GM12878 (cell line): ENCODE data around the gene SDHC. TPM values are rescaled to one million over a fixed set of nuclear protein-coding genes. Genes with fewer than 3 reads are reported as not detected.

Experiments
- SMARCA5 ChIP-seq: fragments of 450-650 bp; IDR thresholded peaks from 2 replicates; pipeline ENCODE4 v1.6.1; 2017; ENCODE audit warnings: mild to moderate bottlenecking
- polyA plus RNA-seq, 11 experiments: library from polyadenylated mRNA; depleted of rRNA in 4 of 11; unstranded in 6 of 11; stranded (reverse) in 5 of 11; fragments of >200 nt; fragmentation: Nextera tagmentation in 4 of 11; fragmentation: Illumina TruSeq in 1 of 11; extraction: Ambion mirVana in 4 of 11; extraction: Trizol in 1 of 11; gene quantifications; 1 replicate in 1 of 11; 2 replicates in 10 of 11; pipeline versions ENCODE4 v1.2.1 to v1.2.3, GENCODE V29; 2011 to 2016; ENCODE audit warnings: inconsistent platforms in 2 of 11, missing spikeins in 2 of 11, low read depth in 1 of 11
- total RNA-seq, 4 experiments: library from RNA; depleted of rRNA in 3 of 4; stranded (reverse); fragments of >200 nt in 3 of 4; fragmentation: Illumina TruSeq in 1 of 4; extraction: Trizol in 1 of 4; gene quantifications; 2 replicates each; pipeline versions ENCODE4 v1.2.1 to v1.2.3, GENCODE V29; 2013 to 2021
- TF ChIP-seq, protein P1 (sequence below): fragments of 150-350 bp; IDR thresholded peaks from 2 replicates; pipeline ENCODE4 v1.6.1; 2016; ENCODE audit warnings: low read depth, low read length
- TF ChIP-seq, protein P2 (sequence below): fragments of 450-650 bp; IDR thresholded peaks from 2 replicates; pipeline ENCODE4 v1.6.1; 2017; ENCODE audit warnings: mild to moderate bottlenecking, moderate library complexity
- TF ChIP-seq, protein P3 (sequence below): fragments of 450-650 bp; IDR thresholded peaks from 2 replicates; pipeline ENCODE4 v1.6.1; 2016; ENCODE audit warnings: mild to moderate bottlenecking, moderate library complexity, borderline replicate concordance

SDHC gene
- total and polyA plus RNA-seq, 10 of the 15 experiments (the other 5 are each of a cell fraction or from before 2014, with no cell fraction given) = 18.4 to 340 (median 178) TPM

DNA sequence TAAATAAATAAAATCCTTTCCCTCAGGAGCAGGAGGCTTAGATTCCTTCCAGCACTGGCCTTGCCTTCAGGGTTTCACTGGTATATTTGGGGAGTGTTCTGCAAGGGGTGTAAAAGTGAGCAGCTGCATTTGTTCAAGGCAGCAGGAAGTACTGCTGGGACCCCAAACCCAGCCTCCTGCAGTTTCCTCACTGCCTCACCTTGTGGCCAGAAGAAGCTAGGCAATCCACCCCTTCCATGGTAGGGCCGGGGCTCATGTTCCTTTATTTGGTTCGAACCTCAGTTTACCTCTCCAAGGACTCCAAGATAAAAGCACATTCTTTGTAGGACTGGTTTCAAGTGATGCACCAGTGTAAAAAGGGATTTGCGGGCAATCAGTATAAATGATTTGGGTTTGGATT is 74.5 kb downstream of the SDHC start (continued):
- TF ChIP-seq, protein P1, sequence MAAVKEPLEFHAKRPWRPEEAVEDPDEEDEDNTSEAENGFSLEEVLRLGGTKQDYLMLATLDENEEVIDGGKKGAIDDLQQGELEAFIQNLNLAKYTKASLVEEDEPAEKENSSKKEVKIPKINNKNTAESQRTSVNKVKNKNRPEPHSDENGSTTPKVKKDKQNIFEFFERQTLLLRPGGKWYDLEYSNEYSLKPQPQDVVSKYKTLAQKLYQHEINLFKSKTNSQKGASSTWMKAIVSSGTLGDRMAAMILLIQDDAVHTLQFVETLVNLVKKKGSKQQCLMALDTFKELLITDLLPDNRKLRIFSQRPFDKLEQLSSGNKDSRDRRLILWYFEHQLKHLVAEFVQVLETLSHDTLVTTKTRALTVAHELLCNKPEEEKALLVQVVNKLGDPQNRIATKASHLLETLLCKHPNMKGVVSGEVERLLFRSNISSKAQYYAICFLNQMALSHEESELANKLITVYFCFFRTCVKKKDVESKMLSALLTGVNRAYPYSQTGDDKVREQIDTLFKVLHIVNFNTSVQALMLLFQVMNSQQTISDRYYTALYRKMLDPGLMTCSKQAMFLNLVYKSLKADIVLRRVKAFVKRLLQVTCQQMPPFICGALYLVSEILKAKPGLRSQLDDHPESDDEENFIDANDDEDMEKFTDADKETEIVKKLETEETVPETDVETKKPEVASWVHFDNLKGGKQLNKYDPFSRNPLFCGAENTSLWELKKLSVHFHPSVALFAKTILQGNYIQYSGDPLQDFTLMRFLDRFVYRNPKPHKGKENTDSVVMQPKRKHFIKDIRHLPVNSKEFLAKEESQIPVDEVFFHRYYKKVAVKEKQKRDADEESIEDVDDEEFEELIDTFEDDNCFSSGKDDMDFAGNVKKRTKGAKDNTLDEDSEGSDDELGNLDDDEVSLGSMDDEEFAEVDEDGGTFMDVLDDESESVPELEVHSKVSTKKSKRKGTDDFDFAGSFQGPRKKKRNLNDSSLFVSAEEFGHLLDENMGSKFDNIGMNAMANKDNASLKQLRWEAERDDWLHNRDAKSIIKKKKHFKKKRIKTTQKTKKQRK = no peak
- TF ChIP-seq SMARCA5 = no peak
- TF ChIP-seq, protein P2, sequence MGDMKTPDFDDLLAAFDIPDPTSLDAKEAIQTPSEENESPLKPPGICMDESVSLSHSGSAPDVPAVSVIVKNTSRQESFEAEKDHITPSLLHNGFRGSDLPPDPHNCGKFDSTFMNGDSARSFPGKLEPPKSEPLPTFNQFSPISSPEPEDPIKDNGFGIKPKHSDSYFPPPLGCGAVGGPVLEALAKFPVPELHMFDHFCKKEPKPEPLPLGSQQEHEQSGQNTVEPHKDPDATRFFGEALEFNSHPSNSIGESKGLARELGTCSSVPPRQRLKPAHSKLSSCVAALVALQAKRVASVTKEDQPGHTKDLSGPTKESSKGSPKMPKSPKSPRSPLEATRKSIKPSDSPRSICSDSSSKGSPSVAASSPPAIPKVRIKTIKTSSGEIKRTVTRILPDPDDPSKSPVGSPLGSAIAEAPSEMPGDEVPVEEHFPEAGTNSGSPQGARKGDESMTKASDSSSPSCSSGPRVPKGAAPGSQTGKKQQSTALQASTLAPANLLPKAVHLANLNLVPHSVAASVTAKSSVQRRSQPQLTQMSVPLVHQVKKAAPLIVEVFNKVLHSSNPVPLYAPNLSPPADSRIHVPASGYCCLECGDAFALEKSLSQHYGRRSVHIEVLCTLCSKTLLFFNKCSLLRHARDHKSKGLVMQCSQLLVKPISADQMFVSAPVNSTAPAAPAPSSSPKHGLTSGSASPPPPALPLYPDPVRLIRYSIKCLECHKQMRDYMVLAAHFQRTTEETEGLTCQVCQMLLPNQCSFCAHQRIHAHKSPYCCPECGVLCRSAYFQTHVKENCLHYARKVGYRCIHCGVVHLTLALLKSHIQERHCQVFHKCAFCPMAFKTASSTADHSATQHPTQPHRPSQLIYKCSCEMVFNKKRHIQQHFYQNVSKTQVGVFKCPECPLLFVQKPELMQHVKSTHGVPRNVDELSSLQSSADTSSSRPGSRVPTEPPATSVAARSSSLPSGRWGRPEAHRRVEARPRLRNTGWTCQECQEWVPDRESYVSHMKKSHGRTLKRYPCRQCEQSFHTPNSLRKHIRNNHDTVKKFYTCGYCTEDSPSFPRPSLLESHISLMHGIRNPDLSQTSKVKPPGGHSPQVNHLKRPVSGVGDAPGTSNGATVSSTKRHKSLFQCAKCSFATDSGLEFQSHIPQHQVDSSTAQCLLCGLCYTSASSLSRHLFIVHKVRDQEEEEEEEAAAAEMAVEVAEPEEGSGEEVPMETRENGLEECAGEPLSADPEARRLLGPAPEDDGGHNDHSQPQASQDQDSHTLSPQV = no peak
- TF ChIP-seq, protein P3, sequence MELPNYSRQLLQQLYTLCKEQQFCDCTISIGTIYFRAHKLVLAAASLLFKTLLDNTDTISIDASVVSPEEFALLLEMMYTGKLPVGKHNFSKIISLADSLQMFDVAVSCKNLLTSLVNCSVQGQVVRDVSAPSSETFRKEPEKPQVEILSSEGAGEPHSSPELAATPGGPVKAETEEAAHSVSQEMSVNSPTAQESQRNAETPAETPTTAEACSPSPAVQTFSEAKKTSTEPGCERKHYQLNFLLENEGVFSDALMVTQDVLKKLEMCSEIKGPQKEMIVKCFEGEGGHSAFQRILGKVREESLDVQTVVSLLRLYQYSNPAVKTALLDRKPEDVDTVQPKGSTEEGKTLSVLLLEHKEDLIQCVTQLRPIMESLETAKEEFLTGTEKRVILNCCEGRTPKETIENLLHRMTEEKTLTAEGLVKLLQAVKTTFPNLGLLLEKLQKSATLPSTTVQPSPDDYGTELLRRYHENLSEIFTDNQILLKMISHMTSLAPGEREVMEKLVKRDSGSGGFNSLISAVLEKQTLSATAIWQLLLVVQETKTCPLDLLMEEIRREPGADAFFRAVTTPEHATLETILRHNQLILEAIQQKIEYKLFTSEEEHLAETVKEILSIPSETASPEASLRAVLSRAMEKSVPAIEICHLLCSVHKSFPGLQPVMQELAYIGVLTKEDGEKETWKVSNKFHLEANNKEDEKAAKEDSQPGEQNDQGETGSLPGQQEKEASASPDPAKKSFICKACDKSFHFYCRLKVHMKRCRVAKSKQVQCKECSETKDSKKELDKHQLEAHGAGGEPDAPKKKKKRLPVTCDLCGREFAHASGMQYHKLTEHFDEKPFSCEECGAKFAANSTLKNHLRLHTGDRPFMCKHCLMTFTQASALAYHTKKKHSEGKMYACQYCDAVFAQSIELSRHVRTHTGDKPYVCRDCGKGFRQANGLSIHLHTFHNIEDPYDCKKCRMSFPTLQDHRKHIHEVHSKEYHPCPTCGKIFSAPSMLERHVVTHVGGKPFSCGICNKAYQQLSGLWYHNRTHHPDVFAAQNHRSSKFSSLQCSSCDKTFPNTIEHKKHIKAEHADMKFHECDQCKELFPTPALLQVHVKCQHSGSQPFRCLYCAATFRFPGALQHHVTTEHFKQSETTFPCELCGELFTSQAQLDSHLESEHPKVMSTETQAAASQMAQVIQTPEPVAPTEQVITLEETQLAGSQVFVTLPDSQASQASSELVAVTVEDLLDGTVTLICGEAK = no peak
